ENCODE measurements around the gene SYT2.
"Not testable (repeated sequence)": the region's sequence is repeated elsewhere in the genome, so short reads cannot be mapped to it uniquely, and the experiment has no call there.

DNA sequence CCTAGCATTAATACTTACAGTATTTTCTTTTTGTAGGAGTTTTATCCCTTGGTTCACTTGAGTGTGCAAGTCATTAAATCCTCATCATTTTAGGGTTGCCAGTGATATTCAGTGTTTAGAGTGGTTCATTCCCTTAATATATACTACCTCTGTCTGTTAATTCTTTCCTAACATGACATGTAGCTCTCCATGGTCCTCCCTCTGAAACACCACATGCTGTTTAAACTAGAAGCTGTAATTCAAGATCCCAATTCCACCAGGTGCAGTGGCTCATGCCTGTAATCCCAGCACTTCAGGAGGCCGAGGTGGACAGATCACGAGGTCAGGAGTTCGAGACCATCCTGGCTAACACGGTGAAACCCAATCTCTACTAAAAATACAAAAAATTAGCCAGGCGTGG lies 127.9 kb downstream of the SYT2 start:
- not testable (repeated sequence) for TF ChIP-seq TAF1, POLR2A, POU2F2, POLR2AphosphoS5, SPI1 (IDR thresholded peaks at IDR 0.05; ENCODE audit: low read depth, low read length)

Measured in GM12891 (cell line).